DND-41 (cell line): Measurements from ENCODE around the gene TRDMT1.

ENCODE experiments used
- EZH2 ChIP-seq: IDR thresholded peaks from 3 replicates; pipeline ENCODE4 v1.6.1; 2012; ENCODE audit warnings: borderline replicate concordance, low read depth, mild to moderate bottlenecking, moderate library complexity, low read length, inconsistent platforms; ENCODE audit not compliant: severe bottlenecking
- TF ChIP-seq, protein P1 (sequence below): IDR thresholded peaks from 2 replicates; pipeline ENCODE4 v1.5.1; 2012; ENCODE audit warnings: borderline replicate concordance, low read length, moderate library complexity, mild to moderate bottlenecking; ENCODE audit not compliant: poor library complexity, severe bottlenecking; ENCODE audit errors: extremely low read depth

DNA sequence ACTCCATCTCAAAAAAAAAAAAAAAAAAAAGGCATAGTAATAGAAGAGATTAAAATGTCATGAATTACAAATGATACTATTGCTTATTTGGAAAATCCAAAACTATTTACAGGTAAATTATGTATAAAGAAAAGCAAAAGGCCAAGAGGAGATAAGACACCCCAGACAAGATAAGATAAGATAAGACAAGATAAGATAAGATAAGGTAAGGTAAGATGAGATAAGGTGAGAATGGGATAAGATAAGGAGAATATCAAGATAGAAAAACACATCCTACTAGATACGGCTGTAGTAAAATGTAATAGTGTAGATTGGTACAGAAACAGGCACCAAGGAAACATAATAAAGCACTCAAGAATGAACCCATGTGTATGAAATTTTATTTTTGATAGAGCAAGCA, 47.5 kb upstream of the TRDMT1 start:
- TF ChIP-seq, protein P1, sequence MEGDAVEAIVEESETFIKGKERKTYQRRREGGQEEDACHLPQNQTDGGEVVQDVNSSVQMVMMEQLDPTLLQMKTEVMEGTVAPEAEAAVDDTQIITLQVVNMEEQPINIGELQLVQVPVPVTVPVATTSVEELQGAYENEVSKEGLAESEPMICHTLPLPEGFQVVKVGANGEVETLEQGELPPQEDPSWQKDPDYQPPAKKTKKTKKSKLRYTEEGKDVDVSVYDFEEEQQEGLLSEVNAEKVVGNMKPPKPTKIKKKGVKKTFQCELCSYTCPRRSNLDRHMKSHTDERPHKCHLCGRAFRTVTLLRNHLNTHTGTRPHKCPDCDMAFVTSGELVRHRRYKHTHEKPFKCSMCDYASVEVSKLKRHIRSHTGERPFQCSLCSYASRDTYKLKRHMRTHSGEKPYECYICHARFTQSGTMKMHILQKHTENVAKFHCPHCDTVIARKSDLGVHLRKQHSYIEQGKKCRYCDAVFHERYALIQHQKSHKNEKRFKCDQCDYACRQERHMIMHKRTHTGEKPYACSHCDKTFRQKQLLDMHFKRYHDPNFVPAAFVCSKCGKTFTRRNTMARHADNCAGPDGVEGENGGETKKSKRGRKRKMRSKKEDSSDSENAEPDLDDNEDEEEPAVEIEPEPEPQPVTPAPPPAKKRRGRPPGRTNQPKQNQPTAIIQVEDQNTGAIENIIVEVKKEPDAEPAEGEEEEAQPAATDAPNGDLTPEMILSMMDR: no peak
- TF ChIP-seq EZH2: no peak
